Measurements from ENCODE around the gene SYNE4.

The SYNE4 gene

DNA sequence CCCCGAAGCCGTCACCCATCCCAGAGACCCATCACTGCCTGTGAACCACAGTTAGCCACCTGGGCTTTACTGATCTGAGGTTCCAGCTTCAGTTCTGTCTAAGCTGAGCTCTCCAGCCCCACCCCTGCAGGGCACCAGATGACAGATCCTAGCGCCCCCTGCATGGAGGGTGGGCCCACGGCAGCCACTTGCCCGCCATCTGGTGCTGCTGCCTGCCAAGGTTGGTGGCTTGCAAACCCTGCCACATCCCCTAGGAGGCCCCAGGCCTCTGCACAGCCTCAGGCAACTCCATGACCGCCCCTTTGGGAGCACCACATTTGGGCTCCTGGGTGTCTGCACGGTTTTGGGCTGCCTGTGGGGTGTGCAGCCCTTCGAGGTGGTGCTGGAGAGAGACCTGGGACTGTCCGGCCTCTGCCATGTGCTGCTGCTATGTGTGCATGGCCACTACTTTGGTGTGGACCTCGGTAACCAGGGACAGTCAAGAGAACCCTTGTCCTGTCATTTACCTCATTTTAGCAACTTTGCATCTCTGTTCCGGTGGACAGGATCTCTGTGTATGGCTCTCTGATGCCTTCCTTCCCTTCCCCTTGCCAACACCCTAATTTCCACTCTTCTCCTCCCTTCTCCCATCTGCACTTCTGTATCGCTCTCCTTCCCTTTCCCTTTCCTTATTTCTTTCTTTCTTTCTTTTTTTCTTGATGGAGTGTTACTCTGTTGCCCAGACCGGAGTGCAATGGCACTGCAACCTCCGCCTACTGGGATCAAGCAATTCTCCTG lies 31.0 kb downstream of the SYNE4 start:
- no peak for DNase-seq (ENCODE audit: low read depth)
- no peak overlapping the region for H3K4me3 ChIP-seq (ENCODE audit: low read depth, low read length)
- TF ChIP-seq CTCF (conservative IDR thresholded peaks at IDR 0.05; ENCODE audit: low read depth, low read length) = peak; percentile 32

DNA sequence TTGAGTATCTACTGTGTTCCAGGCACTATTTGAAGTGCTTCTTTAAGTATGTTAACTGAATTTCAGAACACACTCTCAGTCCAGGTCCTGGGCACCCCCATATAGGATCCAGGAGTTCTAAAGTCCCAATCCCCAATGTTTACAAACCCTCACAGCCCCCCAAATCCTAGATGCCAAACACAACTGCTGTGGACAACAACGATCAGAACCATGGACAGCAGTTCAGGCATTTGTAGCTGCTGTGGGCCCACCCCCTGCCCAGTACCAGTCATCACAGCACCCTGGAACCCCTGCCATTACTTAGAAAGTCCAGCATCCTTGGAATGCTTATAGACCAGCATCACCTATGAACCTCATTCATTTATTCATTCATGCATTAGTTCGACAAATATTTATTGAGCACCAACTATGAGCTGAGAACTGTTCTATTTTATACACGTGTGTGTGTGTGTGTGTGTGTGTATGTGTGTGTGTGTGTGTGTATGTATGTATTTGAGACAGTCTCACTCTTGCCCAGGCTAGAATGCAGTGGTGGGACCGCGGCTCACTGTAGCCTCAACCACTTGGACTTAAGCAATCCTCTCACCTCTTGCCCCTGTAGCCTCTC lies 32.9 kb downstream of the SYNE4 start:
- peak; percentile 38 for DNase-seq (ENCODE audit: low read depth)
- no peak overlapping the region for H3K4me3 ChIP-seq (ENCODE audit: low read depth, low read length)
- TF ChIP-seq CTCF (conservative IDR thresholded peaks at IDR 0.05; ENCODE audit: low read depth, low read length) = no peak

DNA sequence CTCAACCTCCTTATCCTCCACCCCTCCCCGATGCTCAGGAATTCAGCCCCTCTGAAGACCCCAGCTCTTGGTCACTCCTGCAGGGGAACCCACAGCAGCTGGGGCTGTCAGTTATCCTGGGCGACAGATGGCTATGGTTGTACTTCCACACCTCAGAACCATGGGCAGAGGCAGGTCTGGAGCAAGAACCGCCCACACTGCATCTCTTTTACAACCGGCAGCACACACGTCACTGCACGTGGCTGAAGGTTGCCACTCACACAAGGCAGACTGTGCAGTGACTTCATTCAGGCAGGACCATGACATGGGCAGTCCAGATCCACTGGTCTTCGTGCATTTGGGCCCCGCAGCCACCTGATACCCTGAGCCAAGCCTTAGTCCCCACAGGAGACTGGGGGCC lies 35.1 kb downstream of the SYNE4 start:
- H3K4me3 ChIP-seq (ENCODE audit: low read depth, low read length) = no peak overlapping the region
- no peak for TF ChIP-seq CTCF (conservative IDR thresholded peaks at IDR 0.05; ENCODE audit: low read depth, low read length)
- DNase-seq (ENCODE audit: low read depth) = no peak

DNA sequence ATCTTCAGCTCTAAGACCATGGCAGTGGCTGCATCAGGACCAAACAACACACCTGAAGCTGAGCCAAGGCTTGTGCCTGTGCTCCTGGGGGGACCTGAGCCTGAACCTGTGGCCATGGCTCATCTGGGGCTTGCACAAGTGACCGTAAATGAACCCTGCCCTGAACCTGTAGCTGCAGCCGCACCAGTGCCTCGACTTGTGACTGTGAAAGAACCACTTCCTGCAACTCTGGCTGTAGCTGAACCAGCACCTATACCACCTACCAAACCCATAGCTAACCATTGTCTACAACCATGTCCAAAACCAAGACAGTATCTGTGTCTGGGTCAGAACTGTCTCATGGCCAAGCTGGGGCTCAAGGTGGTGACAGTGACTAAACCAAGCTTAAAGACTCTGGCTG lies 41.8 kb downstream of the SYNE4 start:
- no peak for TF ChIP-seq CTCF (conservative IDR thresholded peaks at IDR 0.05; ENCODE audit: low read depth, low read length)
- no peak for DNase-seq (ENCODE audit: low read depth)

GRCh38 chr19:35963514-35963913 lies 45.1 kb downstream of the SYNE4 start:
- no peak for TF ChIP-seq CTCF (conservative IDR thresholded peaks at IDR 0.05; ENCODE audit: low read depth, low read length)
- H3K4me3 ChIP-seq (ENCODE audit: low read depth, low read length) = no peak overlapping the region
- peak; percentile 76 for DNase-seq (ENCODE audit: low read depth)

More for the DNA sequence above, 41.8 kb downstream of the SYNE4 start:
- no peak overlapping the region for H3K4me3 ChIP-seq (ENCODE audit: low read depth, low read length)

DNA sequence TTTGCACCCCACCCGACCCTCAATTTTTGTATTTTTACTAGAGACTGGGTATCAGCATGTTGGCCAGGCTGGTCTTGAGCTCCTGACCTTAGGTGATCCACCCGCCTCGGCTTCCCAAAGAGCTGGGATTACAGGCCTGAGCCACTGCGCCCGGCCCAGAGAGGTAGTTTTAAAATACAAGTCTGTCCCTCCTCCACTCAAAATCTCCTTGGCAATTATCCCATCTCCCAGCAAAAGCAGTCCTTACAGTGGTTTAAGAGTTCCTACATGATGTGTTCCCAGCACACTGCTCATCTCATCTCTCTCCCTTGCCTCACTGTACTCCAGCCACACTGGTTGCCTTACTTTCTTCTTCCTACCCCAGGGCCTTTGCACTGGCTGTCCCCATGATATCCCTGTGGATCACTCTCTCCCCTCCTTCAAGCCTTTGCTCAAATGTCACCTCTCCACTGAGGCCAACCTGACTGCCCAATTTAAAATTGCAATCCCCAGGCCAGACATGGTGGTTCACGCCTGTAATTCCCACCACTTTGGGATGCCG lies 48.1 kb downstream of the SYNE4 start:
- no peak for TF ChIP-seq CTCF (conservative IDR thresholded peaks at IDR 0.05; ENCODE audit: low read depth, low read length)
- no peak overlapping the region for H3K4me3 ChIP-seq (ENCODE audit: low read depth, low read length)
- no peak for DNase-seq (ENCODE audit: low read depth)

Measured in choroid plexus epithelial cell (primary cell).